Nephron progenitor cell (in vitro differentiated cells): Measurements from ENCODE around the gene DDI1.

Source experiments
- DNase-seq: peaks from one replicate; pipeline ENCODE4 v3.0.0; 2021
- H3K27ac Mint-ChIP-seq: 2 replicates; pipeline ENCODE4 v1.8.0; 2021; ENCODE audit warnings: mild to moderate bottlenecking, moderate library complexity, mixed read lengths
- H3K27me3 Mint-ChIP-seq: 2 replicates; pipeline ENCODE4 v1.8.0; 2021; ENCODE audit warnings: mild to moderate bottlenecking, low read depth, mixed read lengths; ENCODE audit not compliant: poor library complexity
- H3K36me3 Mint-ChIP-seq: 2 replicates; pipeline ENCODE4 v1.8.0; 2021; ENCODE audit warnings: low read depth, mixed read lengths
- H3K4me1 Mint-ChIP-seq: 2 replicates; pipeline ENCODE4 v1.8.0; 2021; ENCODE audit warnings: mixed read lengths
- H3K4me3 Mint-ChIP-seq: 2 replicates; pipeline ENCODE4 v1.8.0; 2021; ENCODE audit warnings: mild to moderate bottlenecking, moderate library complexity, mixed read lengths
- H3K9me3 Mint-ChIP-seq: 2 replicates; pipeline ENCODE4 v1.8.0; 2021; ENCODE audit warnings: mild to moderate bottlenecking, moderate library complexity, mixed read lengths
- CTCF ChIP-seq: fragments of 200-600 bp; sonication (generic); IDR thresholded peaks from 2 replicates; pipeline ENCODE4 v1.5.0; 2021; ENCODE audit warnings: antibody characterized with exemption

The DDI1 gene

GRCh38 chr11:104028476-104029263, 7.8 kb upstream of the DDI1 start:
- TF ChIP-seq CTCF = no peak
- H3K27ac Mint-ChIP-seq = no peak overlapping the region
- H3K9me3 Mint-ChIP-seq = peaks cover 5% of the 10 kb centered on the region
- H3K4me3 Mint-ChIP-seq = no peak overlapping the region
- H3K36me3 Mint-ChIP-seq = no peaks in the 10 kb centered on the region
- DNase-seq = no peak
- H3K27me3 Mint-ChIP-seq = peaks cover 3% of the 10 kb centered on the region
- no peaks in the 10 kb centered on the region for H3K4me1 Mint-ChIP-seq

GRCh38 chr11:104033134-104033533, 3.3 kb upstream of the DDI1 start:
- no peak for DNase-seq
- no peak overlapping the region for H3K27ac Mint-ChIP-seq
- no peaks in the 10 kb centered on the region for H3K27me3 Mint-ChIP-seq
- peaks cover 5% of the 10 kb centered on the region for H3K9me3 Mint-ChIP-seq
- no peaks in the 10 kb centered on the region for H3K4me1 Mint-ChIP-seq
- H3K36me3 Mint-ChIP-seq = no peaks in the 10 kb centered on the region
- TF ChIP-seq CTCF = no peak
- H3K4me3 Mint-ChIP-seq = no peak overlapping the region

- no peak overlapping the region for H3K4me3 Mint-ChIP-seq
- no peaks in the 10 kb centered on the region for H3K36me3 Mint-ChIP-seq
- no peaks in the 10 kb centered on the region for H3K4me1 Mint-ChIP-seq
- H3K27me3 Mint-ChIP-seq = no peaks in the 10 kb centered on the region
- H3K27ac Mint-ChIP-seq = no peak overlapping the region
- no peak for TF ChIP-seq CTCF
- peaks cover 5% of the 10 kb centered on the region for H3K9me3 Mint-ChIP-seq
- no peak for DNase-seq
Observed at GRCh38 chr11:104033561-104033960, 2.9 kb upstream of the DDI1 start.

GRCh38 chr11:104036995-104037394, 555 bp downstream of the DDI1 start:
- no peak for TF ChIP-seq CTCF
- Mint-ChIP-seq H3K9me3 (no peaks in the 10 kb centered on the region), H3K4me1 (no peaks in the 10 kb centered on the region), H3K36me3 (no peaks in the 10 kb centered on the region), H3K4me3 (no peak overlapping the region), H3K27me3 (no peaks in the 10 kb centered on the region), H3K27ac (no peak overlapping the region)
- no peak for DNase-seq

- Mint-ChIP-seq H3K36me3 (no peaks in the 10 kb centered on the region), H3K9me3 (no peaks in the 10 kb centered on the region), H3K27ac (no peak overlapping the region), H3K4me1 (no peaks in the 10 kb centered on the region), H3K4me3 (no peak overlapping the region), H3K27me3 (no peaks in the 10 kb centered on the region)
- DNase-seq = no peak
- TF ChIP-seq CTCF = no peak
Observed at GRCh38 chr11:104041792-104042191, 5.4 kb downstream of the DDI1 start.

GRCh38 chr11:104043142-104043541, 6.7 kb downstream of the DDI1 start:
- DNase-seq = no peak
- Mint-ChIP-seq H3K36me3 (no peaks in the 10 kb centered on the region), H3K4me1 (no peaks in the 10 kb centered on the region), H3K9me3 (no peaks in the 10 kb centered on the region), H3K27ac (no peak overlapping the region), H3K27me3 (no peaks in the 10 kb centered on the region), H3K4me3 (no peak overlapping the region)
- TF ChIP-seq CTCF = no peak
